Parathyroid adenoma (tissue), 2 donors: ENCODE measurements around the gene LSAMP.

ENCODE experiments used
- H2AFZ ChIP-seq: fragments of 300-600 bp; sonication (generic); one replicate; pipeline ENCODE4 v1.7.0; 2017; ENCODE audit warnings: antibody characterized with exemption, mild to moderate bottlenecking
- H3K27ac ChIP-seq: fragments of 300-600 bp; sonication (generic); one replicate; pipeline ENCODE4 v1.7.0; 2017
- H3K27me3 ChIP-seq: fragments of 300-600 bp; sonication (generic); one replicate; pipeline ENCODE4 v1.7.0; 2017; ENCODE audit warnings: low read length; ENCODE audit not compliant: control insufficient read depth, insufficient read depth
- H3K36me3 ChIP-seq: fragments of 300-600 bp; sonication (generic); one replicate; pipeline ENCODE4 v1.7.0; 2017; ENCODE audit warnings: low read length; ENCODE audit not compliant: control insufficient read depth, insufficient read depth
- H3K4me1 ChIP-seq: fragments of 300-600 bp; sonication (generic); one replicate; pipeline ENCODE4 v1.7.0; 2017; ENCODE audit warnings: control low read depth
- H3K4me2 ChIP-seq: fragments of 300-600 bp; sonication (generic); one replicate; pipeline ENCODE4 v1.7.0; 2017; ENCODE audit warnings: low read length
- H3K4me3 ChIP-seq: fragments of 300-600 bp; sonication (generic); one replicate; pipeline ENCODE4 v1.7.0; 2017; ENCODE audit warnings: low read depth, low read length
- H3K79me2 ChIP-seq: fragments of 300-600 bp; sonication (generic); one replicate; pipeline ENCODE4 v1.7.0; 2017; ENCODE audit warnings: control low read depth
- H3K9ac ChIP-seq: fragments of 300-600 bp; sonication (generic); one replicate; pipeline ENCODE4 v1.7.0; 2017; ENCODE audit warnings: mild to moderate bottlenecking
- H3K9me3 ChIP-seq: fragments of 300-600 bp; sonication (generic); one replicate; pipeline ENCODE4 v1.7.0; 2017; ENCODE audit warnings: low read length; ENCODE audit not compliant: control insufficient read depth
- CTCF ChIP-seq: fragments of 300-600 bp; sonication (generic); IDR thresholded peaks from one replicate; pipeline ENCODE4 v1.7.0; 2017; ENCODE audit warnings: antibody characterized with exemption, mild to moderate bottlenecking
- donor health status: primary hyperparathyroidism.

LSAMP gene

GRCh38 chr3:116150655-116151167 lies 294.6 kb downstream of the LSAMP start:
- Histone ChIP-seq H3K4me1 (no peaks in the 10 kb centered on the region), H3K9me3 (no peaks in the 10 kb centered on the region), H3K27ac (no peak overlapping the region), H3K27me3 (no peaks in the 10 kb centered on the region), H3K79me2 (no peaks in the 10 kb centered on the region), H3K36me3 (no peaks in the 10 kb centered on the region), H3K9ac (no peak overlapping the region), H3K4me3 (no peak overlapping the region), H3K4me2 (no peak overlapping the region), H2AFZ (no peak overlapping the region)
- no peak for TF ChIP-seq CTCF

- Histone ChIP-seq H2AFZ (no peak overlapping the region), H3K36me3 (no peaks in the 10 kb centered on the region), H3K27ac (no peak overlapping the region), H3K79me2 (no peaks in the 10 kb centered on the region), H3K27me3 (no peaks in the 10 kb centered on the region), H3K4me2 (no peak overlapping the region), H3K4me3 (no peak overlapping the region), H3K4me1 (no peaks in the 10 kb centered on the region), H3K9me3 (no peaks in the 10 kb centered on the region), H3K9ac (no peak overlapping the region)
- no peak for TF ChIP-seq CTCF
Observed at GRCh38 chr3:116148881-116149851, 296.1 kb downstream of the LSAMP start.

GRCh38 chr3:116145613-116146012 lies 299.7 kb downstream of the LSAMP start:
- Histone ChIP-seq H3K4me2 (no peak overlapping the region), H3K79me2 (no peaks in the 10 kb centered on the region), H3K9ac (no peak overlapping the region), H3K36me3 (no peaks in the 10 kb centered on the region), H3K4me1 (no peaks in the 10 kb centered on the region), H3K27ac (no peak overlapping the region), H2AFZ (no peak overlapping the region), H3K27me3 (no peaks in the 10 kb centered on the region), H3K9me3 (no peaks in the 10 kb centered on the region), H3K4me3 (no peak overlapping the region)
- TF ChIP-seq CTCF = no peak

- H3K9ac ChIP-seq = no peak overlapping the region
- H3K4me3 ChIP-seq = no peak overlapping the region
- no peak for TF ChIP-seq CTCF
- H3K4me2 ChIP-seq = no peak overlapping the region
- H3K4me1 ChIP-seq = no peaks in the 10 kb centered on the region
- no peak overlapping the region for H3K27ac ChIP-seq
- no peaks in the 10 kb centered on the region for H3K36me3 ChIP-seq
- no peak overlapping the region for H2AFZ ChIP-seq
- no peaks in the 10 kb centered on the region for H3K79me2 ChIP-seq
- no peaks in the 10 kb centered on the region for H3K27me3 ChIP-seq
- H3K9me3 ChIP-seq = no peaks in the 10 kb centered on the region
Observed at GRCh38 chr3:116141724-116142123, 303.6 kb downstream of the LSAMP start.
